GM21390 (cell line): ENCODE results near the gene SREBF1.

Experiments used
- ATAC-seq: cut with Tn5 transposase; IDR thresholded peaks from one replicate; pipeline ENCODE4 v1.9.1; 2021; ENCODE audit not compliant: unreplicated experiment

The SREBF1 gene

GRCh38 chr17:17797119-17797809 lies 39.5 kb downstream of the SREBF1 start:
- ATAC-seq = no peak

DNA sequence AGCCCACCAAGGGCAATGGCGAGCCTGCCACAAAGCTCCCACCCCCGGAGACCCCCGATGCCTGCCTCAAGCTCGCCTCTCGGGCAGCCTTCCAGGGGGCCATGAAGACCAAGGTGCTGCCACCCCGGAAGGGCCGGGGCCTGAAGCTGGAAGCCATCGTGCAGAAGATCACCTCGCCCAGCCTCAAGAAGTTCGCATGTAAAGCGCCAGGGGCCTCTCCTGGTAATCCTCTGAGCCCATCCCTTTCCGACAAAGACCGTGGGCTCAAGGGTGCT lies 40.1 kb downstream of the SREBF1 start:
- ATAC-seq = no peak

- no peak for ATAC-seq
These were observed 40.6 kb downstream of the SREBF1 start for GRCh38 chr17:17795946-17796786.

DNA sequence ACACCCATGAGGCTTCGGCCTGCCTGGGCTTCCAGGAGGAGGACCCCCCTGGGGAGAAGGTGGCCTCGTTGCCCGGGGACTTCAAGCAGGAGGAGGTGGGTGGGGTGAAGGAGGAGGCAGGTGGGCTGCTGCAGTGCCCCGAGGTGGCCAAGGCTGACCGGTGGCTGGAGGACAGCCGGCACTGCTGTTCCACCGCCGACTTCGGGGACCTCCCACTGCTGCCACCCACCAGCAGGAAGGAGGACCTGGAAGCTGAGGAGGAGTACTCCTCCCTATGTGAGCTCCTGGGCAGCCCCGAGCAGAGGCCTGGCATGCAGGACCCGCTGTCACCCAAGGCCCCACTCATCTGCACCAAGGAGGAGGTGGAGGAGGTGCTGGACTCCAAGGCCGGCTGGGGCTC lies 41.5 kb downstream of the SREBF1 start:
- ATAC-seq = no peak

DNA sequence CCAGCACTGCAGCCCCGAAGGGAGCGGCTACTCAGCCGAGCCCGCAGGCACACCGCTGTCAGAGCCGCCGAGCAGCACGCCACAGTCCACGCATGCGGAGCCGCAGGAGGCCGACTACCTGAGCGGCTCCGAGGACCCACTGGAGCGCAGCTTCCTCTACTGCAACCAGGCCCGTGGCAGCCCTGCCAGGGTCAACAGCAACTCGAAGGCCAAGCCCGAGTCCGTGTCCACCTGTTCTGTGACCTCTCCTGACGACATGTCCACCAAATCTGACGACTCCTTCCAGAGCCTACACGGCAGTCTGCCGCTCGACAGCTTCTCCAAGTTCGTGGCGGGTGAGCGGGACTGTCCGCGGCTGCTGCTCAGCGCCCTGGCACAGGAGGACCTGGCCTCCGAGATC lies 42.4 kb downstream of the SREBF1 start:
- ATAC-seq = no peak

GRCh38 chr17:17793378-17794214 lies 43.2 kb downstream of the SREBF1 start:
- ATAC-seq = no peak

- ATAC-seq = no peak
These were observed 44.0 kb downstream of the SREBF1 start for GRCh38 chr17:17792551-17793377.

GRCh38 chr17:17792037-17792550 lies 44.7 kb downstream of the SREBF1 start:
- no peak for ATAC-seq

GRCh38 chr17:17790637-17791464 lies 45.9 kb downstream of the SREBF1 start:
- ATAC-seq = no peak

GRCh38 chr17:17789828-17790636 lies 46.8 kb downstream of the SREBF1 start:
- no peak for ATAC-seq

GRCh38 chr17:17789410-17789809 lies 47.4 kb downstream of the SREBF1 start:
- ATAC-seq = no peak

GRCh38 chr17:17788967-17789366 lies 47.8 kb downstream of the SREBF1 start:
- ATAC-seq = no peak

GRCh38 chr17:17787568-17787967 lies 49.2 kb downstream of the SREBF1 start:
- ATAC-seq = no peak

DNA sequence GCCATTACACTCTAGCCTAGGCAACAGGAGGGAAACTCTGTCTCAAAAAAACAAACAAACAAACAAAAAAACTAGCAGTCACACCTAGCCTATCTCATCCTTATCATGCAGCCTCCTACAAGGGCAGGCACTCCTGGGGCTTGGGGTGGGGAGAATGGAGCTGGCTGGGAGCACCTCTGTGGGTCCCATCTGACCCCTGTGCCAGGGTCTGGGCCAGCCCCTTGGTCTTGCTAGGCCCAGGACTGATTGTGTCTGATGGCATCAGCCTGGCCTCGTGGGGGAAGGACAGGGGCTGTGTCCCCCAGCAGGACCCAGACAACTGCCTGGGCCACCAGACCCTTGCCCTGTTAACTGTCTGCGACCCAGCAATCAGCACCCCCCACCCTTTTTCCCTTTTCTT lies 49.8 kb downstream of the SREBF1 start:
- no peak for ATAC-seq

GRCh38 chr17:17785407-17785806 lies 51.4 kb downstream of the SREBF1 start:
- no peak for ATAC-seq

DNA sequence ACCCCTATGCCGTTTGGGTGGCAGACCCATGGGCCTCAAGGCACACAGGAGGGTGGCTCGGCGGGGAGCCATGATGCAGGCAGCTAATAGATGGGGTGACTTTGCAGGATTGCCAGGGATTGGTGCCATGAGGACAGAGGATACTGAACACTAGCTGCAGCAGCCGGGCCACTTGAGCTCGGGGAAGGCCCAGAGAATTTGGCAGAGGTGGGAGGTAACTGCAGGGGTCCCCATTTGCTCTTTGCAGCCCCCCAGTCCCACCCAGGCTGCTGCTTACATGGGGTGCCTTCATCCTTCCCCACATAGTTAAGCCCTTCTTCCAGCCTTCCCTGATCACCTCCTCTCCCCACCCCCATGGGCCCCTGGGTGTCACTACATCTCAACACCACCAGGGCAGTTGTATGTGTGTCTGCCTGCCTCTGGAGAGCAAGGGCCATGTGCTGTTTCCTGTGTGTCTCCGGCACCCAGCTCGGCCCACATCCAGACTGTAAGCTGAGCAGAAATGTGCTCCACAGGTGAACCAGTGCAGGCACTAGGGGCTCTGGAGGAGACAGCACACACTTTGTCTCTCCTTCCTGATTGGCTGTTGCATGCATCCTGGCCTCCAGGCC lies 52.0 kb downstream of the SREBF1 start:
- ATAC-seq = no peak

- ATAC-seq = no peak
These were observed 52.7 kb downstream of the SREBF1 start for GRCh38 chr17:17783825-17784656.
